NCI-H2029 (cell line): ENCODE data around the gene GUCY1A2.

Experiments used
- DNase-seq: peaks from one replicate; lab custom pipeline; 2025; lab: John Stamatoyannopoulos, UW

Gene GUCY1A2

GRCh38 chr11:106644824-106645223, 373.5 kb downstream of the GUCY1A2 start:
- no peak for DNase-seq

GRCh38 chr11:106642331-106642730, 375.9 kb downstream of the GUCY1A2 start:
- DNase-seq = no peak

DNA sequence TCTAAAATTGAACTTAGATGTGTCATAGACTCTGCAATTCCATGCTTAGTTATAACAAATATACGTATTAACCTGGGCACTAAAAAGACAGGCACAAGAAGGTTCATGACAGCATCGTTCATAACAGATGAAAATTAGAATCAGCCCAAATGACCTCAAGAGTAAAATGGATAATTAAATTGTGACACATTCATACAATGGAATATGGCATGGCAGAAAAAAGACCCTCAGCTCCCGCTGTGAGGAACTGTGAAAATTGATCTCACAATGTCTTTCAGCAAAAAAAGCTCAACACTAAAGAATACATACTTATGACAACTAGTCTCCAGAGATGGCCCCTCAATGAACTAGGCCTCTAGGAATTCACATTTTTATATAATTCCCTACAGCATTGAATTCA, 386.0 kb downstream of the GUCY1A2 start:
- no peak for DNase-seq

GRCh38 chr11:106627694-106628093, 390.6 kb downstream of the GUCY1A2 start:
- DNase-seq = no peak

DNA sequence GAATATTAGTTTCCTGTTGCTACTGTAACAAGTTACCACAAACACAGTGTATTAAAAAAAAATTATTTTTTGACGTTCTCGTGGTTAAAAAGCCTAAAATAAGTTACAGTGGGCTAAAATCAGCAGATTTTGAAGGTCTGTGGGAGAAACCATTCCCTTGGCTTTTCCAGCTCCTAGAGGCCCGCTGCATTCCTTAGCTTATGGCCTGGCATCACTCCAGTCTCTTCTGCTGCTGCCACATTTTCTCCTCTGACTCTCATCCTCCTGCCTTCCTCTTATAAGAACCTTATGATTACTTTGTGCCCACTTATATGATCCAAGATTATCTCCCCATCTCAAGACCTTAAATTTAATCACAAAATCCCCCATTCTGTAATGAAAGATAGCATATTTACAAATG, 392.7 kb downstream of the GUCY1A2 start:
- no peak for DNase-seq

DNA sequence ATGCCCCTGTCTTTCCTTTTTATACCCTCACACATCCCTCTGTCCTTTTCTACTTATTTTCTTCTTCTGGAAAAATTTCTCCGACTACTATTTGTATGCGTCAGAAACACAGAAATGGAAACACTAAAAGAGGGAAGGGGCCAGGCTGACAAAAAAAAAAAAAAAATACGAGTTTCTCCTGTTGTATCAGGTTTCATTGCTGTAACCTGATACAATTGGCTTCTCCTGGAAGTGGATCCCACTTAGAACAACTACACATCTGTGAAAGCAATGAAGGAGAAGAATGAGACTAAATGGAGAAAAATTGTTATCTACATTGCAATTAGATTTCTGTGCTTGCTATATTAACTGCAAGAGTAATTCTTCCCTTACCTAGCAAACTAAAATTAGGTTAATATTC, 393.9 kb downstream of the GUCY1A2 start:
- peak; percentile 8 for DNase-seq
